Spinal cord (tissue), 10 donors: ENCODE results near the gene CMYA5. TPM values are rescaled to one million over a fixed set of nuclear protein-coding genes. Genes with fewer than 3 reads are reported as not detected.
"Not testable (repeated sequence)": the region's sequence is repeated elsewhere in the genome, so short reads cannot be mapped to it uniquely, and the experiment has no call there.

Experiments
- DNase-seq, 6 donors: peaks; one replicate each; pipeline versions ENCODE4 v3.0.0 to v3.0.0-alpha.2; 2013 to 2015; ENCODE audit warnings: low spot score in 6 of 6, low read depth in 4 of 6
- H3K27ac ChIP-seq: one replicate; pipeline ENCODE4 v1.5.1; 2013; ENCODE audit warnings: low read depth, low read length, control low read depth
- H3K27me3 ChIP-seq: one replicate; pipeline ENCODE4 v1.6.1; 2013; ENCODE audit warnings: low read length; ENCODE audit not compliant: control insufficient read depth, insufficient read depth
- H3K36me3 ChIP-seq: one replicate; pipeline ENCODE4 v1.6.1; 2013; ENCODE audit warnings: low read length; ENCODE audit not compliant: control insufficient read depth, insufficient read depth
- H3K4me1 ChIP-seq: one replicate; pipeline ENCODE4 v1.6.1; 2013; ENCODE audit warnings: low read length; ENCODE audit not compliant: control insufficient read depth, insufficient read depth
- H3K4me3 ChIP-seq: one replicate; pipeline ENCODE4 v1.5.1; 2013; ENCODE audit warnings: low read depth, low read length, control low read depth
- H3K9me3 ChIP-seq: one replicate; pipeline ENCODE4 v1.6.1; 2013; ENCODE audit warnings: low read length; ENCODE audit not compliant: control insufficient read depth, insufficient read depth
- WGBS: methylation state at CpG from one replicate; pipeline ENCODE4 v1.1.5; 2013; ENCODE audit warnings: missing lambda C conversion rate; ENCODE audit not compliant: insufficient coverage; 5-methylcytosine and 5-hydroxymethylcytosine counted together
- polyA plus RNA-seq, 2 donors: library from polyadenylated mRNA; unstranded; fragments of 120-200 nt; gene quantifications; one replicate each; pipeline ENCODE4 v1.2.1, GENCODE V29; 2013; ENCODE audit not compliant: insufficient read length in 2 of 2
- total RNA-seq, 2 donors: library from RNA; depleted of rRNA in 1 of 2; stranded (reverse); fragments of 120-200 nt in 1 of 2; fragments of >200 nt in 1 of 2; gene quantifications; one replicate each; pipeline versions ENCODE4 v1.2.3 to v1.2.4, GENCODE V29; 2013 to 2014
- donor health status: healthy.

CMYA5 gene
- total and polyA plus RNA-seq, 4 donors, result 4.0 to 9.2 (median 4.6) TPM

DNA sequence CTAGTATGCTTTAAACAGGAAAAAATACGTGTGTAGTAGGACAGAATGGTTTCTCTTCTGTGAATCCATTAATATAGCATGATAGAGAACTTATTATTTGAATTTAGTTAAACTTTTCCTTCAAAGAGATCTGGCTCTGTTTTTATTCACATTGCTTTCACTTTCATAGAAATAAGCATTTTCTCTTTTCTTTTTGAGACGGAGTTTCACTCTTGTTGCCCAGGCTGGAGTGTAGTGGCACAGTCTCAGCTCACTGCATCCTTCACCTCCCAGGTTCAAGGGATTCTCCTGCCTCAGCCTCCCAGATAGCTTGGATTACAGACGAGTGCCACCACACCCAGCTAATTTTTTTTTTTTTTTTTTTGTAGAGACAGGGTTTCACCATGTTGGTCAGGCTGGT is 7.5 kb upstream of the CMYA5 start:
- DNase-seq, H3K4me3 ChIP-seq, H3K4me1 ChIP-seq, H3K27ac ChIP-seq, H3K27me3 ChIP-seq, H3K9me3 ChIP-seq: not testable (repeated sequence)
- peaks cover 13% of the 10 kb centered on the region for H3K36me3 ChIP-seq
- WGBS, result 100% methylated on average over 1 of the region's 3 CpGs

DNA sequence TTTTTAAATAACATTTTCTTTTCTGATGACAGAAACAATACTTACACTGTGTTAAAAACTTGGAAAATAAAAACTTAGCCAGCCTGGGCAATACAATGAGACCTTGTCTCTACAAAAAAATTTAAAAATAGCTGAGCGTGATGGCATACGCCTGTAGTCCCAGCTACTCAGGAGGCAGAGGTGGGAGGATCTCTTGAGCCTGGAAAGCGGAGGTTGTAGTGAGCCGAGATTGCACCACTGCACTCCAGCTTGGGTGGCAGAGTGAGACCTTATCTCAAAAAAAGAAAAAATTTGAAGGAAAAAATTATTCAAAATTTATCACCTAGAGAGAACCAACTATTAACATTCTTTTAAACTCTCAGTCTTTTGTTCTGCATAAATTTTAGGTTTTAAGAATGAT is 4.9 kb upstream of the CMYA5 start:
- Histone ChIP-seq H3K9me3 (no peaks in the 10 kb centered on the region), H3K27ac (no peak overlapping the region), H3K4me1 (peaks cover 4% of the 10 kb centered on the region), H3K36me3 (peaks cover 11% of the 10 kb centered on the region), H3K4me3 (no peak overlapping the region), H3K27me3 (no peaks in the 10 kb centered on the region)
- no peak for DNase-seq
- 100% methylated on average over 2 of the region's 4 CpGs for WGBS

GRCh38 chr5:79685627-79686026 is 4.0 kb upstream of the CMYA5 start:
- no CpG with 5 or more reads among the region's 3 CpGs for WGBS

DNA sequence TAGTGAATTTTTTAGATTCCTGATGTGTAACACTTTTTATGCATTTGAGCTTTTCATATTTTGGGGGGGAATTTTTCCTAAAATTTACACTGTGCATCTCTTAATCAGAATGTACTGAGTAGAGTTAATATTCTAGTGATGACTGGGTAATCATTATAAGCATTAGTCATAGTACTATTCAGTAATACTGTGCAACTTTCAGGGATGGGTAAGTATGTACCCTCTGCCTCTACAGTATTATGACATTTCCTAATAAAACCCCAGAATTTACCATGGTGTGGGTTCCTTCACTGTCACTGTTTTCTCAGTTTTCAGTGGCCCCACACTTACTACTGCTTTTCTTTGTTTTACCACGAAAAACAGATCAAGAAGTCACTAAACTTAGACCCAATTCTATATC is 2.8 kb upstream of the CMYA5 start:
- H3K4me3 ChIP-seq, result no peak overlapping the region
- H3K36me3 ChIP-seq, result peaks cover 11% of the 10 kb centered on the region
- no CpG with 5 or more reads among the region's 1 CpG for WGBS
- no peaks in the 10 kb centered on the region for H3K9me3 ChIP-seq
- no peak overlapping the region for H3K27ac ChIP-seq
- DNase-seq, result no peak
- peaks cover 10% of the 10 kb centered on the region for H3K4me1 ChIP-seq
- no peaks in the 10 kb centered on the region for H3K27me3 ChIP-seq

More at GRCh38 chr5:79685627-79686026, 4.0 kb upstream of the CMYA5 start:
- Histone ChIP-seq H3K4me3 (no peak overlapping the region), H3K9me3 (no peaks in the 10 kb centered on the region), H3K4me1 (peaks cover 10% of the 10 kb centered on the region), H3K27ac (no peak overlapping the region), H3K36me3 (peaks cover 11% of the 10 kb centered on the region), H3K27me3 (no peaks in the 10 kb centered on the region)
- no peak for DNase-seq

- Histone ChIP-seq H3K27me3 (no peaks in the 10 kb centered on the region), H3K36me3 (peaks cover 8% of the 10 kb centered on the region), H3K4me1 (peaks cover 10% of the 10 kb centered on the region), H3K4me3 (no peak overlapping the region), H3K9me3 (no peaks in the 10 kb centered on the region), H3K27ac (no peak overlapping the region)
- peak in 1 of 6 donors; percentile 66 for DNase-seq
- WGBS, result no CpG with 5 or more reads among the region's 1 CpG
Measured at GRCh38 chr5:79687889-79688288, 1.7 kb upstream of the CMYA5 start.

DNA sequence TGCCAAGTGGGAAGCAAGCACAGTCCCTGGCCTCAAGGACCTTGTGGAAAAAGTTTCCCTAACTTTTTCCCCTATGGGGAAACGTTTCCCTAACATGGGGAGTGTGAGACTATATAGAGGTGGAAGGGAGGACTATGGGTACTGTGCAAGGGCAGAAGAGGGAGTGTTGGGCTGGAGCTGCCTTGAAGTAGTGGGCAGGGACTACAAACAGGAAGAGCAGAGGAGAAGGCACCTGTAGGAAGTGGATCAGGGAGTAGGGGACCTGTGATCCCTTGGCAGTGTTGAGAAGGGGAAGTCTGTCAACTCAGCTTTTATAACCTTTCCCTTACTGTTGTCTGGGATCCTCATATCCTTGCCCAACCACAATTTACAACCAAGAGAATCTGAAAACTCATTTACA is 1.4 kb downstream of the CMYA5 start:
- Histone ChIP-seq H3K4me1 (peaks cover 10% of the 10 kb centered on the region), H3K27me3 (no peaks in the 10 kb centered on the region), H3K4me3 (no peak overlapping the region), H3K27ac (no peak overlapping the region), H3K36me3 (no peaks in the 10 kb centered on the region), H3K9me3 (no peaks in the 10 kb centered on the region)
- DNase-seq, result no peak
- no CpG with 5 or more reads among the region's 1 CpG for WGBS

GRCh38 chr5:79692596-79692995 is 3.0 kb downstream of the CMYA5 start:
- no CpG with 5 or more reads among the region's 1 CpG for WGBS
- Histone ChIP-seq H3K9me3 (no peaks in the 10 kb centered on the region), H3K27me3 (no peaks in the 10 kb centered on the region), H3K4me1 (peaks cover 10% of the 10 kb centered on the region), H3K27ac (no peak overlapping the region), H3K4me3 (no peak overlapping the region), H3K36me3 (no peaks in the 10 kb centered on the region)
- DNase-seq, result no peak

DNA sequence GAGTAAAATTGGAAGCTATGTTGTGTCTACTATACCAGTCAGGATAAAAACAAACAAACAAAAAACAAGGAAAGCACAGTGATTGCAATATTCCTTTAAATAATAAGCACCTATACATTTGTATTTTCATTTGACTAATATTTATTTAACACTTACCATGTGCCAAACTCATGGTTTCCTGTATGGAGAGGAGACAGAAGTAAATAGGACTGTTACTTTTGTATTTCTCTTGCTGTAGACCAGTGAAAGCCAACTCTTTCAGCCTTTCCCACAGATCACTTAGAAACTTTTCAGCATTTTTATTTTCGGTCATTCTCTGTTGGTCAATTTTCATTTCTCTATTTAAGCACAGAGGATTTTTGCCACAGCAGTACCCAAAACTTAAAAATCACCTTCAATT is 4.5 kb downstream of the CMYA5 start:
- no peaks in the 10 kb centered on the region for H3K27me3 ChIP-seq
- WGBS, result 60% methylated on average over 1 of the region's 1 CpG
- no peaks in the 10 kb centered on the region for H3K36me3 ChIP-seq
- no peak overlapping the region for H3K4me3 ChIP-seq
- no peak for DNase-seq
- no peak overlapping the region for H3K27ac ChIP-seq
- peaks cover 10% of the 10 kb centered on the region for H3K4me1 ChIP-seq
- H3K9me3 ChIP-seq, result no peaks in the 10 kb centered on the region

DNA sequence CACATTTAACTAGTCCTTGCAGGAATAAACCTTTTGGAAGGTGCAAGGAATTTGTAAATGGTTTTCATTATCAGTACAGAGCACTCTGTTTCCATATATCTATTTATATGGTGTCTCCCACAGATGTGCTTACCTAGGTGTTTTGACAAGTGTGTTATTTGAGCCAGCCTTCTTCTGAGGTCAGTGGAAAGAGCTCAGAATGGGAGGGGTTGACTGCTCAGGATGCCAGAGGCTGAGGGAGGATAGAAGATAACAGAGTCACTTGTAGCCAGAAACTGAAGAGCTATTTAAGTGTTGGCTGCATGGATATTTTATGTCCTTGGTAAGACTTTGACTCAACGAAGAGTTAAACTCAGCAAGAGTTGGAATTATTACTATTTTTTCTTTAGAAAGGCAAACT is 5.0 kb downstream of the CMYA5 start:
- H3K9me3 ChIP-seq, result no peaks in the 10 kb centered on the region
- no peak for DNase-seq
- no peaks in the 10 kb centered on the region for H3K27me3 ChIP-seq
- H3K27ac ChIP-seq, result no peak overlapping the region
- H3K4me1 ChIP-seq, result peaks cover 7% of the 10 kb centered on the region
- no peaks in the 10 kb centered on the region for H3K36me3 ChIP-seq
- no peak overlapping the region for H3K4me3 ChIP-seq
- WGBS, result no CpG with 5 or more reads among the region's 1 CpG

GRCh38 chr5:79695526-79695925 is 5.9 kb downstream of the CMYA5 start:
- no CpG with 5 or more reads among the region's 1 CpG for WGBS
- no peak overlapping the region for H3K27ac ChIP-seq
- no peaks in the 10 kb centered on the region for H3K9me3 ChIP-seq

More at GRCh38 chr5:79695526-79695925, 5.9 kb downstream of the CMYA5 start:
- DNase-seq, result no peak
- no peaks in the 10 kb centered on the region for H3K27me3 ChIP-seq
- no peaks in the 10 kb centered on the region for H3K36me3 ChIP-seq
- no peak overlapping the region for H3K4me3 ChIP-seq
- H3K4me1 ChIP-seq, result no peaks in the 10 kb centered on the region
